ENCODE measurements around the gene TSPEAR.

The TSPEAR gene

GRCh38 chr21:44529011-44529421 is 182.4 kb downstream of the TSPEAR start:
- H3K4me3 ChIP-seq (replicated peaks; ENCODE audit: low read depth, low read length), result no peak overlapping the region
- DNase-seq (ENCODE audit: low read depth), result no peak
- no peak for TF ChIP-seq CTCF (IDR thresholded peaks at IDR 0.05; ENCODE audit: low read length, missing control alignments)

- H3K4me3 ChIP-seq (replicated peaks; ENCODE audit: low read depth, low read length), result no peak overlapping the region
- no peak for DNase-seq (ENCODE audit: low read depth)
- TF ChIP-seq CTCF (IDR thresholded peaks at IDR 0.05; ENCODE audit: low read length, missing control alignments), result no peak
Measured at GRCh38 chr21:44528634-44528995, 182.8 kb downstream of the TSPEAR start.

- no peak for TF ChIP-seq CTCF (IDR thresholded peaks at IDR 0.05; ENCODE audit: low read length, missing control alignments)
- DNase-seq (ENCODE audit: low read depth), result no peak
- no peak overlapping the region for H3K4me3 ChIP-seq (replicated peaks; ENCODE audit: low read depth, low read length)
Measured at GRCh38 chr21:44527983-44528633, 183.3 kb downstream of the TSPEAR start.

GRCh38 chr21:44527156-44527982 is 184.0 kb downstream of the TSPEAR start:
- no peak for DNase-seq (ENCODE audit: low read depth)
- no peak for TF ChIP-seq CTCF (IDR thresholded peaks at IDR 0.05; ENCODE audit: low read length, missing control alignments)
- no peak overlapping the region for H3K4me3 ChIP-seq (replicated peaks; ENCODE audit: low read depth, low read length)

- no peak overlapping the region for H3K4me3 ChIP-seq (replicated peaks; ENCODE audit: low read depth, low read length)
- DNase-seq (ENCODE audit: low read depth), result no peak
Measured at GRCh38 chr21:44526096-44526997, 185.0 kb downstream of the TSPEAR start.

More at GRCh38 chr21:44526096-44526997, 185.0 kb downstream of the TSPEAR start:
- TF ChIP-seq CTCF (IDR thresholded peaks at IDR 0.05; ENCODE audit: low read length, missing control alignments), result no peak

All from fibroblast of pulmonary artery (primary cell).